Trophoblast cell (in vitro differentiated cells and primary cell): ENCODE measurements around the gene SLC13A3.

Experiments used
- DNase-seq, 2 donors: peaks; one replicate each; pipeline ENCODE4 v3.0.0-alpha.2; 2016
- H2AFZ ChIP-seq: 2 replicates; pipeline ENCODE4 v1.6.1; 2013; ENCODE audit warnings: low read length, moderate library complexity, mild to moderate bottlenecking; ENCODE audit not compliant: insufficient read depth, poor library complexity
- H2AK5ac ChIP-seq: 2 replicates; pipeline ENCODE4 v1.6.1; 2013; ENCODE audit warnings: mild to moderate bottlenecking, low read length
- H2BK120ac ChIP-seq: 2 replicates; pipeline ENCODE4 v1.6.1; 2013; ENCODE audit warnings: low read length, mild to moderate bottlenecking, moderate library complexity; ENCODE audit not compliant: insufficient read depth, poor library complexity
- H2BK12ac ChIP-seq: 2 replicates; pipeline ENCODE4 v1.6.1; 2013; ENCODE audit warnings: mild to moderate bottlenecking, low read length, moderate library complexity
- H2BK5ac ChIP-seq: 2 replicates; pipeline ENCODE4 v1.6.1; 2013; ENCODE audit warnings: low read length, low read depth, moderate library complexity, mild to moderate bottlenecking; ENCODE audit not compliant: poor library complexity
- H3K14ac ChIP-seq: 2 replicates; pipeline ENCODE4 v1.6.1; 2013; ENCODE audit warnings: mild to moderate bottlenecking, low read length
- H3K18ac ChIP-seq: 2 replicates; pipeline ENCODE4 v1.6.1; 2013; ENCODE audit warnings: mild to moderate bottlenecking, low read length
- H3K23ac ChIP-seq: 2 replicates; pipeline ENCODE4 v1.6.1; 2013; ENCODE audit warnings: low read length
- H3K27ac ChIP-seq: 2 replicates; pipeline ENCODE4 v1.5.1; 2013; ENCODE audit warnings: low read depth, mild to moderate bottlenecking, inconsistent platforms, low read length, moderate library complexity
- H3K27me3 ChIP-seq: 2 replicates; pipeline ENCODE4 v1.6.1; 2013; ENCODE audit warnings: inconsistent platforms, mild to moderate bottlenecking, low read length, moderate library complexity; ENCODE audit not compliant: insufficient read depth
- H3K36me3 ChIP-seq, 2 experiments: 1 replicate in 1 of 2; 2 replicates in 1 of 2; pipeline ENCODE4 v1.6.1; 2013; ENCODE audit warnings: low read length in 2 of 2, mild to moderate bottlenecking in 2 of 2, moderate library complexity in 1 of 2; ENCODE audit not compliant: insufficient read depth in 2 of 2, control insufficient read depth in 1 of 2
- H3K4ac ChIP-seq: 2 replicates; pipeline ENCODE4 v1.6.1; 2013; ENCODE audit warnings: low read depth, mild to moderate bottlenecking, low read length, moderate library complexity
- H3K4me1 ChIP-seq, 2 experiments: 1 replicate in 1 of 2; 2 replicates in 1 of 2; pipeline ENCODE4 v1.6.1; 2013; ENCODE audit warnings: low read length in 2 of 2, mild to moderate bottlenecking in 2 of 2, moderate library complexity in 1 of 2; ENCODE audit not compliant: insufficient read depth in 2 of 2, control insufficient read depth in 1 of 2
- H3K4me2 ChIP-seq: 2 replicates; pipeline ENCODE4 v1.6.1; 2013; ENCODE audit warnings: inconsistent platforms, mild to moderate bottlenecking, low read length, moderate library complexity
- H3K4me3 ChIP-seq: 2 replicates; pipeline ENCODE4 v1.5.1; 2013; ENCODE audit warnings: mild to moderate bottlenecking, low read depth, low read length, inconsistent platforms
- H3K79me1 ChIP-seq: one replicate; pipeline ENCODE4 v1.6.1; 2013; ENCODE audit warnings: low read length
- H3K79me2 ChIP-seq: 2 replicates; pipeline ENCODE4 v1.6.1; 2013; ENCODE audit warnings: low read length, mild to moderate bottlenecking; ENCODE audit not compliant: control insufficient read depth, insufficient read depth, poor library complexity
- H3K9ac ChIP-seq: 2 replicates; pipeline ENCODE4 v1.6.1; 2013; ENCODE audit warnings: mild to moderate bottlenecking, low read length
- H3K9me3 ChIP-seq: 2 replicates; pipeline ENCODE4 v1.6.1; 2013; ENCODE audit warnings: low read depth, mild to moderate bottlenecking, control low read depth, inconsistent platforms, low read length; ENCODE audit not compliant: insufficient read depth
- H4K12ac ChIP-seq: 2 replicates; pipeline ENCODE4 v1.6.1; 2013; ENCODE audit warnings: low read depth, mild to moderate bottlenecking, low read length, moderate library complexity
- H4K8ac ChIP-seq: 2 replicates; pipeline ENCODE4 v1.6.1; 2013; ENCODE audit warnings: low read depth, mild to moderate bottlenecking, low read length, moderate library complexity
- H4K91ac ChIP-seq: one replicate; pipeline ENCODE4 v1.6.1; 2013; ENCODE audit warnings: low read depth, mild to moderate bottlenecking, low read length, moderate library complexity
- WGBS: extraction: QIAGEN DNeasy Blood & Tissue Kit; methylation state at CpG from one replicate; pipeline ENCODE4 v1.1.7; 2013; ENCODE audit warnings: missing lambda C conversion rate; ENCODE audit not compliant: insufficient read length, insufficient coverage; ENCODE audit errors: extremely low coverage; 5-methylcytosine and 5-hydroxymethylcytosine counted together

SLC13A3 gene

GRCh38 chr20:46691196-46691595 is 39.9 kb upstream of the SLC13A3 start:
- Histone ChIP-seq H2BK5ac (no peak overlapping the region), H3K23ac (no peak overlapping the region), H3K4me3 (no peak overlapping the region), H3K14ac (no peak overlapping the region), H3K4ac (no peak overlapping the region), H3K4me1 (peaks cover 0 to 5% of the 10 kb centered on the region in 2 experiments), H2AK5ac (no peak overlapping the region), H3K36me3 (peaks cover 3 to 4% of the 10 kb centered on the region in 2 experiments), H2BK120ac (no peak overlapping the region), H4K8ac (no peak overlapping the region), H3K27me3 (no peaks in the 10 kb centered on the region), H2AFZ (no peak overlapping the region), H3K79me2 (peaks cover 14% of the 10 kb centered on the region), H3K18ac (no peak overlapping the region), H4K91ac (no peak overlapping the region), H3K4me2 (no peak overlapping the region), H3K9me3 (no peaks in the 10 kb centered on the region), H4K12ac (no peak overlapping the region), H3K27ac (no peak overlapping the region), H3K9ac (no peak overlapping the region), H2BK12ac (no peak overlapping the region), H3K79me1 (peaks cover 8% of the 10 kb centered on the region)
- WGBS: no CpG with 5 or more reads among the region's 4 CpGs
- no peak for DNase-seq

DNA sequence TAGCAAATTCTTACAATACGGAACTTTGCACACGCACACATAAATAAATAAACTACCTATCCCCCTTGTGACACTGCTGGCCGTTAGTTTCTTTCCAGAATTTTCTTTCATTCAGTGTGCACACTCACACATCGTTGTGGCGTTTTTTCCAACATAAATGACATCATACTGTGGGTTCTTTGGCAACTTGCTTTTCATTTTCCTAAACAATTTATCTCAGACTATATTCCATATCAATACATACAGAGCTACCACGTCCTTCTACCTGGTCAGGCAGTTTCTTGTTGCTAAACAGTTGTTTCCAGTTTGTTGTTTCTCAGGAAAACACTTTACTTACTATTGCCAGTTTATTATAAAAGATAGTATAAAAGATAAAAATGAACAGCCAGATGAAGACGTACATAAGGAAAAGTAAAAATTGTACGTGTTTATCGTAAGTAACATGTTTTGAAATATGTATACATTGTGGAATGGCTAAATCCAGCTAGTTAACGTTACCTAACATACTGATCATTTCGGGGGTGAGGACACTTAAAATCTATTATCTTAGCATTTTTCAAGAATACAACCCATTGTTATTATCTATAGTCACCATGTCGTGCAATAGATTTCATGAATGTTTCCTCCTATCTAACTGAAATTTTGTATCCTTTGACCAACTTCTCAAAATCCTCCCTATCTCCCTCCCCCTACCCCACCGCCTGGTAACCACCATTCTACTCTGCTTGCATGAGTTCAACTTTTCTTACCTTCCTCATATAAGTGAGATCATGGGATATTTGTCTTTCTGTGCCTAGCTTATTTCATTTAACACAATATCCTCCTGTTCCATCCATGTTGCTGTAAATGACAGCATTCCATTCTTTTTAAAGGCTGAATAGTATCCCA is 39.2 kb upstream of the SLC13A3 start:
- Histone ChIP-seq H3K18ac (no peak overlapping the region), H3K79me1 (peaks cover 8% of the 10 kb centered on the region), H2BK12ac (no peak overlapping the region), H2AFZ (no peak overlapping the region), H3K14ac (peak overlapping the region; percentile 11), H3K36me3 (peaks cover 3 to 4% of the 10 kb centered on the region in 2 experiments), H3K4me3 (no peak overlapping the region), H2BK120ac (no peak overlapping the region), H2AK5ac (no peak overlapping the region), H3K9me3 (no peaks in the 10 kb centered on the region), H4K12ac (no peak overlapping the region), H3K27me3 (no peaks in the 10 kb centered on the region), H3K79me2 (peaks cover 14% of the 10 kb centered on the region), H3K27ac (no peak overlapping the region), H3K23ac (no peak overlapping the region), H4K91ac (no peak overlapping the region), H3K9ac (no peak overlapping the region), H3K4ac (no peak overlapping the region), H3K4me1 (peaks cover 0 to 5% of the 10 kb centered on the region in 2 experiments), H4K8ac (no peak overlapping the region), H3K4me2 (peak overlapping the region; percentile 72), H2BK5ac (no peak overlapping the region)
- DNase-seq: peak in 1 of 2 donors; percentile 22
- WGBS: 100% methylated on average over 3 of the region's 13 CpGs

DNA sequence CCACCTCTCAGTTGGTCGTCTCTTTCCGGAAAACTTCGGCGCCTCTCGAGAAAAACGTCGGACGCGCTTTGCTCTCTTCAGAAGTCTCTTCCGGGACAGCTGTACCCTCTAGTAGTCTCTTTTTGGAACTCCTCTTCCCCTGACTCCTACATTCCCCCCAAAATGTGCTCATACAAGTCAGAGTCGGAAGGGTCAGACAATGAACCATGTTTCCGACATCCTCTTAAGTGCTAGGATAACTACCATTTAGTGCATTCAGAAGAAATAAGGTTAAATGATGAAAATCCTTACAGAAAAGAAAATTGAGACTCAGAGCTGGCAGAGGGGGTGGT is 38.5 kb upstream of the SLC13A3 start:
- Histone ChIP-seq H3K9ac (peak overlapping the region; percentile 88), H4K8ac (no peak overlapping the region), H2AFZ (no peak overlapping the region), H3K14ac (no peak overlapping the region), H3K9me3 (no peaks in the 10 kb centered on the region), H2BK12ac (no peak overlapping the region), H3K4me3 (no peak overlapping the region), H3K4me2 (peak overlapping the region; percentile 72), H3K4me1 (peaks cover 0 to 5% of the 10 kb centered on the region in 2 experiments), H2AK5ac (no peak overlapping the region), H3K36me3 (peaks cover 4% of the 10 kb centered on the region in 2 experiments), H4K91ac (no peak overlapping the region), H3K18ac (no peak overlapping the region), H3K79me2 (peaks cover 14% of the 10 kb centered on the region), H2BK120ac (no peak overlapping the region), H3K27ac (peak overlapping the region; percentile 32), H3K27me3 (no peaks in the 10 kb centered on the region), H4K12ac (no peak overlapping the region), H3K4ac (no peak overlapping the region), H3K23ac (no peak overlapping the region), H2BK5ac (no peak overlapping the region), H3K79me1 (peaks cover 8% of the 10 kb centered on the region)
- no CpG with 5 or more reads among the region's 12 CpGs for WGBS
- DNase-seq: no peak

GRCh38 chr20:46689082-46689753 is 38.0 kb upstream of the SLC13A3 start, which contains the start of gene TP53RK:
Gene TP53RK, minus strand, starts transcription at chr20:46689444. Its CDS starts 30 bp downstream, at chr20:46689414.
- peak within 1 kb of the TSS; percentile 84 for H4K91ac ChIP-seq
- peaks cover 0 to 9% of the 10 kb centered on the region in 2 experiments for H3K4me1 ChIP-seq
- peaks cover 8% of the 10 kb centered on the region for H3K79me1 ChIP-seq
- peak within 1 kb of the TSS; percentile 96 for H3K4me3 ChIP-seq
- H4K12ac ChIP-seq: peak within 1 kb of the TSS; percentile 91
- H3K18ac ChIP-seq: peak within 1 kb of the TSS; percentile 91
- H3K9ac ChIP-seq: peak within 1 kb of the TSS; percentile 99
- H3K27ac ChIP-seq: peak within 1 kb of the TSS; percentile 99
- H4K8ac ChIP-seq: peak within 1 kb of the TSS; percentile 99
- H2BK5ac ChIP-seq: peak within 1 kb of the TSS; percentile 95
- peaks cover 14% of the 10 kb centered on the region for H3K79me2 ChIP-seq
- H2BK120ac ChIP-seq: peak within 1 kb of the TSS; percentile 93
- H3K27me3 ChIP-seq: no peaks in the 10 kb centered on the region
- H3K9me3 ChIP-seq: no peaks in the 10 kb centered on the region
- H3K4me2 ChIP-seq: peak within 1 kb of the TSS; percentile 72
- H3K14ac ChIP-seq: peak within 1 kb of the TSS; percentile 99
- peak; percentile 100 for DNase-seq
- H2AFZ ChIP-seq: peak within 1 kb of the TSS; percentile 85
- H3K36me3 ChIP-seq: peaks cover 4% of the 10 kb centered on the region in 2 experiments
- no peak within 1 kb of the TSS for H3K23ac ChIP-seq
- peak within 1 kb of the TSS; percentile 73 for H2AK5ac ChIP-seq
- no peak within 1 kb of the TSS for H2BK12ac ChIP-seq
- H3K4ac ChIP-seq: peak within 1 kb of the TSS; percentile 92
- WGBS: no CpG with 5 or more reads among the region's 71 CpGs
